Immature natural killer cell (primary cell): ENCODE results near the gene FBXO48. TPM values are rescaled to one million over a fixed set of nuclear protein-coding genes. Genes with fewer than 3 reads are reported as not detected.
"Not testable (repeated sequence)": the region's sequence is repeated elsewhere in the genome, so short reads cannot be mapped to it uniquely, and the experiment has no call there.

Experiments used
- DNase-seq, 3 donors: peaks; one replicate each; pipeline ENCODE4 v3.0.0; 2022; ENCODE audit warnings: mixed read lengths in 1 of 3
- H3K27ac Mint-ChIP-seq, 6 donors: one replicate each; pipeline ENCODE4 v1.8.0; 2020; ENCODE audit warnings: mixed read lengths in 6 of 6, mild to moderate bottlenecking in 5 of 6, inconsistent platforms in 4 of 6, moderate library complexity in 3 of 6
- H3K27me3 Mint-ChIP-seq, 3 donors: one replicate each; pipeline ENCODE4 v1.8.0; 2020 to 2021; ENCODE audit warnings: low read depth in 3 of 3, mild to moderate bottlenecking in 3 of 3, mixed read lengths in 3 of 3, moderate library complexity in 3 of 3, inconsistent platforms in 1 of 3
- H3K36me3 Mint-ChIP-seq, 3 donors: one replicate each; pipeline ENCODE4 v1.8.0; 2020; ENCODE audit warnings: mixed read lengths in 3 of 3, inconsistent platforms in 2 of 3, mild to moderate bottlenecking in 2 of 3
- H3K4me1 Mint-ChIP-seq, 2 donors: one replicate each; pipeline ENCODE4 v1.8.0; 2020; ENCODE audit warnings: inconsistent platforms in 2 of 2, mild to moderate bottlenecking in 2 of 2, mixed read lengths in 2 of 2, moderate library complexity in 1 of 2
- H3K4me3 Mint-ChIP-seq, 5 donors: one replicate each; pipeline ENCODE4 v1.8.0; 2020; ENCODE audit warnings: mild to moderate bottlenecking in 5 of 5, mixed read lengths in 5 of 5, inconsistent platforms in 3 of 5, moderate library complexity in 3 of 5
- H3K9me3 Mint-ChIP-seq, 6 donors: one replicate each; pipeline ENCODE4 v1.8.0; 2020; ENCODE audit warnings: mild to moderate bottlenecking in 6 of 6, mixed read lengths in 6 of 6, inconsistent platforms in 4 of 6, moderate library complexity in 3 of 6
- polyA plus RNA-seq, 3 donors: library from polyadenylated mRNA; unstranded; fragments of 300-500 nt; fragmentation: Illumina TruSeq; gene quantifications; one replicate each; pipeline ENCODE4 v1.2.3, GENCODE V29; 2021

Gene FBXO48
- polyA plus RNA-seq, 3 donors from 2014 or later = 0.28 to 0.39 TPM; not detected in 1

GRCh38 chr2:68464651-68465050 is 2.4 kb downstream of the FBXO48 start:
- DNase-seq = no peak
- H3K4me1 Mint-ChIP-seq = peaks cover 21 to 31% of the 10 kb centered on the region in 2 donors
- peak overlapping the region in 1 of 5 donors; percentile 97 for H3K4me3 Mint-ChIP-seq
- peaks cover 0 to 16% (median 9%) of the 10 kb centered on the region in 3 donors for H3K27me3 Mint-ChIP-seq
- peak overlapping the region in 4 of 6 donors; percentile 16 to 97 (median 85) for H3K27ac Mint-ChIP-seq
- no peaks in the 10 kb centered on the region for H3K9me3 Mint-ChIP-seq
- H3K36me3 Mint-ChIP-seq = no peaks in the 10 kb centered on the region

DNA sequence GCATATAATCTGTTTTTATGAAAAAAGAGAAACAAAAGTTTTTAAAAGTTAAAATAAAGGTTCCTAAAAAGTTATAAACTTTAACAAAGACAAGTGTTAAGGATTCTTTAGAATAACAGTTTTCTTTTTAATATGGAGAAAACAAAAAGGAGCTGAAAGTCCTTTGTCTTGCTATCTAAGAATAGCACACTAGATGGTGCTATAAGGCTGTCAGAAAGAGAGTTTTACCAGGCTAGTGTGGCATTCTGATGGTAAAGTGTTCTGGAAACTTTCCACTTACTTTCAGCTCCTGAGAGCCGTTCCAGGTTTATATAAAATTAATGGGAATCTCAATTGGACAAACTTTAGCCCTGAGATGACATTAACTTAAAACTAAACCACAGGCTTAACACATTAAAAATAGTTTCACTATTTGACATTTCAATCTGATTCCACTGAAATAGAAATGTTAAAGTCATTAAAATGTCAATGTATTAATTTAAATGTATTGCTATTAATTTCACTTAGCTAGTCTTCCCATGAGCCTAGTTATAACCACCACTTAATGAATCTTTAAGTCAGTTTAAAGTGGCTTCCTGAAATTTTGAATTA is 3.7 kb downstream of the FBXO48 start:
- Mint-ChIP-seq H3K27me3 (peaks cover 0 to 16% (median 9%) of the 10 kb centered on the region in 3 donors), H3K27ac (no peak overlapping the region), H3K4me1 (peaks cover 21 to 31% of the 10 kb centered on the region in 2 donors), H3K9me3 (no peaks in the 10 kb centered on the region), H3K36me3 (no peaks in the 10 kb centered on the region), H3K4me3 (no peak overlapping the region)
- peak; percentile 46 to 63 (median 59) for DNase-seq

DNA sequence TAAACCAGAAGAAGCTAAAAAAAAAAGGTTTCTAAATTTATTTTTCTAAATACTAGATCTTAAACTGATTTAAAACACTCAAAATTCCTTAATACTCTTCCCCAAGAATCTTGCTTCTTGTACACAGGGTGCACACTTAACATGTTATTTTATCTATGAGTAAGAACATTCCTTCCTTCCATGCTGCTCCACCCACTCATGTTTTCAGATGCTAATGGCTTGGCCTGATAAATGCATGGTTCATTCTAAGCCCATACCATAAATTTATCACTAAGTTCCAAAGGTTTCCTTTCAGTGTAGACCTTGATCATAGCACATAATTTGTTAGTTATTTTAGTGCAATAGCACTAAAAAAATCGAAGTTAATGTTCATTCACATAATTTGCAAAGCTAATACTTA is 8.1 kb downstream of the FBXO48 start:
- H3K4me1 Mint-ChIP-seq = peaks cover under 1% of the 10 kb centered on the region in 2 donors
- H3K27ac Mint-ChIP-seq = no peak overlapping the region
- peaks cover 0 to 1% (median 0%) of the 10 kb centered on the region in 3 donors for H3K27me3 Mint-ChIP-seq
- H3K9me3 Mint-ChIP-seq = no peaks in the 10 kb centered on the region
- no peaks in the 10 kb centered on the region for H3K36me3 Mint-ChIP-seq
- DNase-seq = no peak
- H3K4me3 Mint-ChIP-seq = no peak overlapping the region

DNA sequence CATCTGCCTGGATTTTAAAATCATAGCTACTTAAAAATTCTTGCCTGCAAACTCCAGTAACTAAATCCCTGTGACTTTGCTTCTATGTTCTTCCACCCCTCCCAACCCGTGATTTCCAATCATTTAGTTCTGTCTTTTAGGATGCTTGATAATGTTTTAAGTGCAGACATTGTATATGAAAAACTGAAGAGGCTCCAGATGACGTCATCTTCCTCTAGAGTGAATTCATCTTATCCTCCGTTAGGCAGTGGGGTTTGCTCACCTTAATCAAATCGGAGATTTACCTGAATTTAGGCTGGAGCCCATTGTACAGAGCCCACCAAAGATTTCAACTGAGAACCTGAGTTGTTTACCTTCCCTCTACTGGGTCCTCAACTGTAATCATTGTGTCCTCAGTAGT is 10.9 kb downstream of the FBXO48 start:
- H3K27me3 Mint-ChIP-seq = peaks cover 1 to 6% (median 4%) of the 10 kb centered on the region in 3 donors
- peaks cover 16 to 22% of the 10 kb centered on the region in 2 donors for H3K4me1 Mint-ChIP-seq
- H3K27ac Mint-ChIP-seq = peak overlapping the region in 1 of 6 donors; percentile 33
- no peak overlapping the region for H3K4me3 Mint-ChIP-seq
- DNase-seq = no peak
- H3K9me3 Mint-ChIP-seq = no peaks in the 10 kb centered on the region
- no peaks in the 10 kb centered on the region for H3K36me3 Mint-ChIP-seq

DNA sequence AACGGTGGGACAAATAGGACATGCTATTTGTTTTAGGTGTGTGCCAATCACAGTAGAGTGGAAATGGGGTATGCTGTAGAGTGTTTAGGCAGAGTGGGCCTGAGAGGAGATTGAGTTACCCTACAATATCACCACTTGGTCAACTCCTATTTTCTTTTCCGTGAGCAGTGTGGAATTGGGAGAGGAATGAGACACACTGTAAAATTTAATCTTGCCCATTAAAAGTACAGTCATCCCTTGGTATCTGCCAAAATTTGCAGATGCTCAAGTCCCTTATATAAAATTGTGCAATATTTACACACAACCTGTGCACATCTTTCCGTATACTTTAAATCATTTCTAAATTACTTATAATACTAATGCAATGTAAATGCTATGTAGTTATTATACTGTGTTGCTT is 12.4 kb downstream of the FBXO48 start:
- no peak overlapping the region for H3K4me3 Mint-ChIP-seq
- H3K4me1 Mint-ChIP-seq = peaks cover 16 to 22% of the 10 kb centered on the region in 2 donors
- no peak for DNase-seq
- no peaks in the 10 kb centered on the region for H3K9me3 Mint-ChIP-seq
- no peaks in the 10 kb centered on the region for H3K36me3 Mint-ChIP-seq
- H3K27me3 Mint-ChIP-seq = peaks cover 1 to 6% (median 4%) of the 10 kb centered on the region in 3 donors
- H3K27ac Mint-ChIP-seq = peak overlapping the region in 1 of 6 donors; percentile 30

DNA sequence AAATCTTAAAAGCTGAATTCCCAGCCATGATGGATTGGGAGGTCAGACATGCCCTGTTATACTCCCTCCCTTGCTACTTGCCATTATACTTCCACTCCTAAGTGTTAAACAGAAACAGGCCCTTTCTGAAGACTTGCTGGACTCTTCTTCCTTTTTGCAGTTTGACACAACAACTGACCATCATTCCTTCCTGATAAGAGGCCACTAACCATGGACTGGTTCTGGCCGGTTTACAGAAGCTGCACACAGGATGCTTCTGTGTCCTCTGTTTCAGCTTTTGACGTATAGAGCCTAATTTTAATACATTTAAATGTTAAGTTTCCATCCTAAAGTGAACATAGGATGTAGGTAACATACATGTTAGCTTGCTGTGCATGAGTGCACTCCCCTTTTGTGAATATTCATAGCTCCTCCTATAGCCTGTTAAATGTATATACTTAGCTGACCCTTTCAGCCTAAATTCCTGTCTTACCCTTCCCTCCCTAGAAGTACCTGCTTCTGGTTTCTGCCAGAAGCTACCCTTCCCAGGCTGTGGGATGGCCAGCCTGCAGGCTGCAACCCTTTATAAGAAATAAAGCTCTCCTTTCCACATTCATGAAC is 13.2 kb downstream of the FBXO48 start:
- no peak overlapping the region for H3K4me3 Mint-ChIP-seq
- no peak for DNase-seq
- peak overlapping the region; percentile 13 to 85 (median 70) for H3K27ac Mint-ChIP-seq
- H3K36me3 Mint-ChIP-seq = peaks cover 0 to 3% (median 0%) of the 10 kb centered on the region in 3 donors
- peaks cover 2 to 10% (median 5%) of the 10 kb centered on the region in 3 donors for H3K27me3 Mint-ChIP-seq
- H3K4me1 Mint-ChIP-seq = peaks cover 16 to 22% of the 10 kb centered on the region in 2 donors
- H3K9me3 Mint-ChIP-seq = peaks cover 0 to 5% (median 3%) of the 10 kb centered on the region in 6 donors

GRCh38 chr2:68452158-68452900 is 14.8 kb downstream of the FBXO48 start:
- Mint-ChIP-seq H3K27me3 (peaks cover 7 to 11% (median 7%) of the 10 kb centered on the region in 3 donors), H3K27ac (peak overlapping the region; percentile 35 to 88 (median 74)), H3K9me3 (peaks cover 0 to 10% (median 4%) of the 10 kb centered on the region in 6 donors), H3K36me3 (peaks cover 0 to 3% (median 0%) of the 10 kb centered on the region in 3 donors), H3K4me1 (peaks cover 16 to 22% of the 10 kb centered on the region in 2 donors), H3K4me3 (peak overlapping the region in 3 of 5 donors; percentile 18 to 47 (median 26))
- DNase-seq = peak; percentile 47 to 67 (median 55)

DNA sequence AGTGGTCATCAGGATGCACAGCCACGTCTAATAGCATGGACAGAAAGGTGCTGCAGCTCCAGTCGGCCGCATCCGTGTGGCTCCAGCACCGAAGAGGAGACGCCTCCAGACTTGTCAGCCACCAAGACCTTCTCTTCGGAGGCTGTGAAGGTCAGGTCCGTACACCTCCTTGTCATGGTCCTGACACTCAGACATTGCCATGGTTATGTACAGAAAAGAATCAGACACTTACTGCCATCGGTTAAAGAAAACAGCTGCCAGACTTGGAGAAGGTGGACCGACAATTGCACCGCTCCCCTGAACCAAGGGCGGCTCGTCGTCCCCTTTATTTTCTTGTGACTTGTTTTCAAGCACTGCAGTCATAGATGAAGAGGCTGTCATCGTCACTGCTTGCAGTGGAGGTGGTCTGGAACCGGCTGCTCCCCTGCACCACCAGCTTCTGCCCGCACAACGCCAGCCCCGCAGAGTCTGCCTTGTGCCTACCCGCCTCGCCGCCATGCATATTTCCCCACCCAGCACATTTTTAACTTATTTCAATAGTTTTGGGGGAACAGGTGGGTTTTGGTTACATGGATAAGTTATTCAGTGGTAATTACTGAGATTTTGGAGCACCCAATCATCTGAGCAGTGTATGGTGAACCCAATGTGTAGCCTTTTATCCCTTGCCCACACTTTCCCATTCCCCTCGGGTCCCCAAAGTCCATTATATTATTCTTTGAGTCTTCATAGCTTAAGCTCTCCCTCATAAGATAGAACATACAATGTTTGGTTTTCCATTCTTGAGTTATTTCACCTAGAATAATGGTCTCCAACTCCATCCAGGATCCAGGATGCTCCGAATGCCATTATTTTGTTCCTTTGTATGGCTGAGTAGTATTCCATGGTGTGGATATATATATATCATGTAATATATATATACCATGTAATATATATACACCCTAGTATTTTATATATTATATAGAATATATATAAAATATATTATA is 18.1 kb downstream of the FBXO48 start:
- peak overlapping the region in 2 of 6 donors; percentile 13 to 40 for H3K27ac Mint-ChIP-seq

DNA sequence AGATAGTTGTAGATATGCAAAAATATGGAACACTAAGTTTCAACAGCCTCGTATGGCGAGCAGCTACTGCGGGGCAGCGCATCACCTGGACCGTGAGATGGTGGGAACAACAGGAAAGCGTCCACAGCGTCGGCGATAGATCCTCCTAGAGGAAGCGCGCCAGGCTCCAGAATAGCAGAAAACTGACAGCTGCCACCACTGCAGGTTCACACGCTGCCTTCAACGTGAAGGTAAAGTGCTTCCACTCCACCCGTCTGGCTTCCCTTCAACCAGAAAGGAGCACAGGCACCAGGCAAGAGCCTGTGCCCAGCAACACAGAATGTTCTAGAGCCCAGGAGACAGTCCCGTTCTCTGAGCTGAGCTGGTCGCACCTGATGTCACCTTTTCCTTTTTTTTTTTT is 20.0 kb downstream of the FBXO48 start:
- Mint-ChIP-seq H3K4me1 (peaks cover 2 to 3% of the 10 kb centered on the region in 2 donors), H3K36me3 (peaks cover 0 to 3% (median 0%) of the 10 kb centered on the region in 3 donors), H3K27ac (no peak overlapping the region), H3K27me3 (peaks cover 4 to 6% (median 5%) of the 10 kb centered on the region in 3 donors), H3K4me3 (no peak overlapping the region), H3K9me3 (peaks cover 0 to 10% (median 7%) of the 10 kb centered on the region in 6 donors)
- no peak for DNase-seq

More for the DNA sequence above, 18.1 kb downstream of the FBXO48 start:
- H3K9me3 Mint-ChIP-seq = peaks cover 0 to 10% (median 7%) of the 10 kb centered on the region in 6 donors
- peaks cover 15 to 21% of the 10 kb centered on the region in 2 donors for H3K4me1 Mint-ChIP-seq
- peak in 2 of 3 donors; percentile 38 to 41 for DNase-seq
- H3K36me3 Mint-ChIP-seq = peaks cover 0 to 3% (median 0%) of the 10 kb centered on the region in 3 donors
- H3K4me3 Mint-ChIP-seq = peak overlapping the region in 1 of 5 donors; percentile 10
- H3K27me3 Mint-ChIP-seq = peaks cover 5 to 11% (median 7%) of the 10 kb centered on the region in 3 donors

GRCh38 chr2:68446425-68446824 is 20.7 kb downstream of the FBXO48 start:
- H3K4me3 Mint-ChIP-seq, H3K4me1 Mint-ChIP-seq, DNase-seq, H3K27ac Mint-ChIP-seq, H3K36me3 Mint-ChIP-seq, H3K27me3 Mint-ChIP-seq: not testable (repeated sequence)
- H3K9me3 Mint-ChIP-seq = peaks cover 0 to 10% (median 7%) of the 10 kb centered on the region in 6 donors

GRCh38 chr2:68441994-68442322 is 25.1 kb downstream of the FBXO48 start:
- Mint-ChIP-seq H3K36me3 (no peaks in the 10 kb centered on the region), H3K4me1 (peaks cover 38 to 40% of the 10 kb centered on the region in 2 donors), H3K27ac (peak overlapping the region in 5 of 6 donors; percentile 95 to 97 (median 96)), H3K4me3 (no peak overlapping the region), H3K9me3 (peaks cover 0 to under 1% (median 0%) of the 10 kb centered on the region in 6 donors), H3K27me3 (peaks cover 2 to 10% (median 7%) of the 10 kb centered on the region in 3 donors)
- no peak for DNase-seq

DNA sequence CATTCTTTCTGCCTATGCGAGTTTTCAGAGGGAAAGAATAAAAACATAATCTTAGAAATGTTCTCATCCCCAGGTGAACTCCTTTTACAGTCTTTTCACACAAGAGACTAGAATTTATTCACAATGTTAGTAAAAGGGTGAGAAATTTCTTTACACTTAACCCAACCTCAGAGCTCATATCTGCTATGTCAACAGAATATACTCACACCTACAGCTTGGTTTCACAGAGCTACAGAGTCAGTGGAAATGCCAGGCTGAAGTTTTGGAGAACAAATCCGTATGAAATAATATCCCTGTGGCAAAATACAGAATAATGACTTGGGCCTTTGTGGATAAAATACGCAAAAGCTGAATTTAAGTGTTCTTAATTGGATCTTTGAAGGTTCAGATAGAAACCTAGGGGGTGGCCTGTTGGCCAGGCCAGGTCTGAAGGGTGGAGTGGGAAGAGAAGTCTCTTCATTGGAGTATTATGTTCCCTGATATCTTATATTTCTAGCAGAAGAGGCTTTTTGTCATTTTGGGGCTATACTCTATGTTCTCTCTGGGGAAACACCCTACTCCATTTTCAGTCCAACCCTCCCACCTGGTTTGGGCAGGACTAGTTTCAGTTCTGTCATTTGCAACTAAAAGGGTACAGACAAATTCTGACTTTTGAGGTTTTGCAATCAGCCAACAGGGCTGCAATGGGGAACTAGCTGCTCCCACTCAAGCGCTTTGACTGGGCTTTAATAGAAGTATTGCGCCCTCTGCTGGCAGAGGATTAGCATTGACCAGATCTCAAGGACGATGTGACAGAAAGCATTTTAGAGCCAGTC is 25.7 kb downstream of the FBXO48 start:
- peaks cover 2 to 10% (median 7%) of the 10 kb centered on the region in 3 donors for H3K27me3 Mint-ChIP-seq
- H3K4me3 Mint-ChIP-seq = peak overlapping the region; percentile 74 to 87 (median 78)
- no peaks in the 10 kb centered on the region for H3K36me3 Mint-ChIP-seq
- no peaks in the 10 kb centered on the region for H3K9me3 Mint-ChIP-seq
- peak overlapping the region; percentile 95 to 97 (median 96) for H3K27ac Mint-ChIP-seq
- peak; percentile 85 to 89 (median 85) for DNase-seq
- peaks cover 39 to 41% of the 10 kb centered on the region in 2 donors for H3K4me1 Mint-ChIP-seq
